OCI-LY7 (cell line): Measurements from ENCODE around the gene ZNF490.

ENCODE experiments used
- CTCF ChIP-seq: fragments of 200-600 bp; sonication (generic); conservative IDR thresholded peaks from 2 replicates; pipeline ENCODE4 v1.5.1; 2014; ENCODE audit warnings: mild to moderate bottlenecking, antibody characterized with exemption, low read length, moderate library complexity, mixed read lengths
- EZH2phosphoT487 ChIP-seq: fragments of 200-600 bp; sonication (generic); IDR thresholded peaks from 2 replicates; pipeline ENCODE4 v1.6.1; 2018; ENCODE audit warnings: low read depth, borderline replicate concordance, mild to moderate bottlenecking, mixed run types, antibody characterized with exemption, low read length, moderate library complexity, mixed read lengths

- TF ChIP-seq CTCF, result no peak
- TF ChIP-seq EZH2phosphoT487, result no peak
Measured at GRCh38 chr19:12626958-12627357, 16.3 kb upstream of the ZNF490 start.
